K562 (cell line): ENCODE results near the gene ZNF625. TPM values are rescaled to one million over a fixed set of nuclear protein-coding genes. Genes with fewer than 3 reads are reported as not detected.

Experiments used
- ATF1 ChIP-seq, 2 experiments: fragments of 450-650 bp in 1 of 2; IDR thresholded peaks; 2 replicates each; pipeline ENCODE4 v1.6.1; 2016; ENCODE audit warnings: missing compliant biosample characterization in 1 of 2, missing genetic modification characterization in 1 of 2
- EP400 ChIP-seq: fragments of 450-650 bp; IDR thresholded peaks from 2 replicates; pipeline ENCODE4 v1.6.1; 2017; ENCODE audit warnings: antibody characterized with exemption, mild to moderate bottlenecking, moderate library complexity
- FOXP4 ChIP-seq: sonication (generic); formaldehyde crosslinking; IDR thresholded peaks from 2 replicates; pipeline ENCODE4 v1.8.0; 2022; ENCODE audit warnings: mild to moderate bottlenecking, missing genetic modification reagents, borderline replicate concordance
- HEY1 ChIP-seq: fragments of 250-450 bp; sonication (Bioruptor Pico); IDR thresholded peaks from 2 replicates; pipeline ENCODE4 v1.5.0; 2020; ENCODE audit warnings: mild to moderate bottlenecking, moderate library complexity, borderline replicate concordance
- PML ChIP-seq: IDR thresholded peaks from 2 replicates; pipeline ENCODE4 v1.6.1; 2012; ENCODE audit warnings: low read length, inconsistent platforms
- POLR2A ChIP-seq: fragments of 450-650 bp; conservative IDR thresholded peaks from 2 replicates; pipeline ENCODE4 v1.6.1; 2016
- RBBP5 ChIP-seq: fragments of 200-600 bp; sonication (generic); IDR thresholded peaks from 2 replicates; pipeline ENCODE4 v1.6.1; 2012; ENCODE audit warnings: borderline replicate concordance, mild to moderate bottlenecking, low read length, control low read depth, inconsistent platforms; ENCODE audit not compliant: insufficient read depth, poor library complexity, severe bottlenecking
- RBM25 ChIP-seq: fragments of 200-400 bp; formaldehyde crosslinking; IDR thresholded peaks from 2 replicates; pipeline ENCODE4 v1.6.1; 2018; ENCODE audit warnings: low read length, low read depth, moderate library complexity; ENCODE audit not compliant: severe bottlenecking
- SAP30 ChIP-seq: fragments of 200-600 bp; sonication (generic); IDR thresholded peaks from 2 replicates; pipeline ENCODE4 v1.6.1; 2012; ENCODE audit warnings: borderline replicate concordance, low read depth, mild to moderate bottlenecking, moderate library complexity, low read length, control low read depth, inconsistent platforms; ENCODE audit not compliant: insufficient read depth, poor library complexity, severe bottlenecking
- SMAD2 ChIP-seq: fragments of 150-350 bp; IDR thresholded peaks from 2 replicates; pipeline ENCODE4 v1.6.1; 2014; ENCODE audit warnings: low read depth, mild to moderate bottlenecking, low read length
- TCF3 ChIP-seq: sonication (generic); formaldehyde crosslinking; IDR thresholded peaks from 2 replicates; pipeline ENCODE4 v1.4.0; 2020; ENCODE audit warnings: mild to moderate bottlenecking, missing genetic modification reagents
- ZBTB26 ChIP-seq: fragments of 450-650 bp; formaldehyde crosslinking; IDR thresholded peaks from 2 replicates; pipeline ENCODE4 v1.4.0; 2022; ENCODE audit warnings: missing genetic modification characterization
- ZNF518B ChIP-seq: fragments of 250-450 bp; sonication (Bioruptor Pico); IDR thresholded peaks from 2 replicates; pipeline ENCODE4 v1.5.0; 2021; ENCODE audit warnings: mild to moderate bottlenecking, moderate library complexity
- ZNF584 ChIP-seq: fragments of 200-800 bp; sonication (Bioruptor generic); IDR thresholded peaks from 2 replicates; pipeline ENCODE4 v1.6.1; 2016; ENCODE audit warnings: low read depth, mild to moderate bottlenecking, missing genetic modification characterization, missing compliant biosample characterization
- polyA plus RNA-seq, 8 experiments: library from polyadenylated mRNA; depleted of rRNA in 4 of 8; stranded (reverse) in 5 of 8; unstranded in 3 of 8; fragments of >200 nt; fragmentation: Nextera tagmentation in 2 of 8; fragmentation: Illumina TruSeq in 1 of 8; extraction: Ambion mirVana in 2 of 8; extraction: Trizol in 1 of 8; gene quantifications; 2 replicates each; pipeline versions ENCODE4 v1.2.1 to v1.2.3, GENCODE V29; 2011 to 2014; ENCODE audit warnings: inconsistent platforms in 1 of 8, missing spikeins in 1 of 8
- total RNA-seq, 7 experiments: library from RNA; depleted of rRNA in 6 of 7; stranded (reverse); fragments of >200 nt in 6 of 7; fragmentation: Illumina TruSeq in 2 of 7; extraction: Trizol in 2 of 7; gene quantifications; 2 replicates each; pipeline versions ENCODE4 v1.2.1 to v1.2.3, GENCODE V29; 2011 to 2021; ENCODE audit warnings: low replicate concordance in 1 of 7
- TF ChIP-seq, protein P1 (sequence below), 2 experiments: IDR thresholded peaks in 1 of 2; conservative IDR thresholded peaks in 1 of 2; 2 replicates each; pipeline ENCODE4 v1.6.1; 2016; ENCODE audit warnings: low read depth in 2 of 2, mild to moderate bottlenecking in 1 of 2, missing compliant biosample characterization in 1 of 2, missing genetic modification characterization in 1 of 2, moderate library complexity in 1 of 2

ZNF625 gene
- total and polyA plus RNA-seq, 9 of the 15 experiments (the other 6 are each of a cell fraction or from before 2014, with no cell fraction given) = 0.07 to 0.09 TPM; not detected in 7

GRCh38 chr19:12162882-12163806 lies 6.6 kb upstream of the ZNF625 start, which contains the start of gene ZNF136 (continued):
- TF ChIP-seq ZNF584 (CRISPR knock-in tag) = no peak
- TF ChIP-seq HEY1 = no peak
- no peak for TF ChIP-seq TCF3 (CRISPR knock-in tag)
- TF ChIP-seq ZNF518B (CRISPR knock-in tag) = no peak
- peak; percentile 97 for TF ChIP-seq RBBP5
- peak; percentile 40; the same call in 1 of the 2 replicates for TF ChIP-seq PML
- peak; percentile 83 for TF ChIP-seq POLR2A
- TF ChIP-seq SMAD2 = no peak
- peak; percentile 59; the same call in 1 of the 2 replicates for TF ChIP-seq FOXP4 (CRISPR knock-in tag)
- no peak for TF ChIP-seq ATF1 (CRISPR knock-in tag; IDR thresholded peaks at IDR 0.05)
- peak; percentile 65 for TF ChIP-seq ATF1 (tag; IDR thresholded peaks at IDR 0.05)
- TF ChIP-seq, protein P1, sequence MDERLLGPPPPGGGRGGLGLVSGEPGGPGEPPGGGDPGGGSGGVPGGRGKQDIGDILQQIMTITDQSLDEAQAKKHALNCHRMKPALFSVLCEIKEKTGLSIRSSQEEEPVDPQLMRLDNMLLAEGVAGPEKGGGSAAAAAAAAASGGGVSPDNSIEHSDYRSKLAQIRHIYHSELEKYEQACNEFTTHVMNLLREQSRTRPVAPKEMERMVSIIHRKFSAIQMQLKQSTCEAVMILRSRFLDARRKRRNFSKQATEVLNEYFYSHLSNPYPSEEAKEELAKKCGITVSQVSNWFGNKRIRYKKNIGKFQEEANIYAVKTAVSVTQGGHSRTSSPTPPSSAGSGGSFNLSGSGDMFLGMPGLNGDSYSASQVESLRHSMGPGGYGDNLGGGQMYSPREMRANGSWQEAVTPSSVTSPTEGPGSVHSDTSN (CRISPR knock-in tag; IDR thresholded peaks at IDR 0.05; ENCODE audit: low read depth) = no peak
- TF ChIP-seq, protein P1 (tag; conservative IDR thresholded peaks at IDR 0.05; ENCODE audit: low read depth) = peak; percentile 79; the same call in 1 of the 2 replicates
- TF ChIP-seq EP400 = peak; percentile 41; the same call in 1 of the 2 replicates
- no peak for TF ChIP-seq ZBTB26 (CRISPR knock-in tag)
- TF ChIP-seq RBM25 = peak; percentile 76
- peak; percentile 56 for TF ChIP-seq SAP30
